Measurements from ENCODE around the gene FURIN. TPM values are rescaled to one million over a fixed set of nuclear protein-coding genes. Genes with fewer than 3 reads are reported as not detected.

FURIN gene
- polyA plus RNA-seq, 4 donors: 40.6 to 50.6 (median 44.7) TPM

- DNase-seq (ENCODE audit: low read depth in 4 of 4, low spot score in 3 of 4): no peak
These were observed 13.8 kb downstream of the FURIN start for GRCh38 chr15:90881978-90882721.

- DNase-seq (ENCODE audit: low read depth in 4 of 4, low spot score in 3 of 4): no peak
These were observed 14.6 kb downstream of the FURIN start for GRCh38 chr15:90882781-90883525.

- no peak for DNase-seq (ENCODE audit: low read depth in 4 of 4, low spot score in 3 of 4)
These were observed 15.2 kb downstream of the FURIN start for GRCh38 chr15:90883526-90883975.

GRCh38 chr15:90883976-90884718 lies 15.8 kb downstream of the FURIN start, which contains the start of gene FES:
Gene FES (plus strand): TSS chr15:90884504. CDS start chr15:90885046, 542 bp downstream.
- no peak for DNase-seq (ENCODE audit: low read depth in 4 of 4, low spot score in 3 of 4)

- no peak for DNase-seq (ENCODE audit: low read depth in 4 of 4, low spot score in 3 of 4)
These were observed 16.5 kb downstream of the FURIN start for GRCh38 chr15:90884719-90885431.

GRCh38 chr15:90885432-90886290 lies 17.3 kb downstream of the FURIN start:
- DNase-seq (ENCODE audit: low read depth in 4 of 4, low spot score in 3 of 4): no peak

- DNase-seq (ENCODE audit: low read depth in 4 of 4, low spot score in 3 of 4): no peak
These were observed 17.9 kb downstream of the FURIN start for GRCh38 chr15:90886291-90886614.

- DNase-seq (ENCODE audit: low read depth in 4 of 4, low spot score in 3 of 4): no peak
These were observed 18.7 kb downstream of the FURIN start for GRCh38 chr15:90887037-90887481.

GRCh38 chr15:90889313-90889730 lies 20.9 kb downstream of the FURIN start:
- DNase-seq (ENCODE audit: low read depth in 4 of 4, low spot score in 3 of 4): no peak

GRCh38 chr15:90889736-90890456 lies 21.5 kb downstream of the FURIN start:
- no peak for DNase-seq (ENCODE audit: low read depth in 4 of 4, low spot score in 3 of 4)

- DNase-seq (ENCODE audit: low read depth in 4 of 4, low spot score in 3 of 4): no peak
These were observed 22.5 kb downstream of the FURIN start for GRCh38 chr15:90890839-90891238.

GRCh38 chr15:90891346-90891949 lies 23.1 kb downstream of the FURIN start:
- no peak for DNase-seq (ENCODE audit: low read depth in 4 of 4, low spot score in 3 of 4)

- DNase-seq (ENCODE audit: low read depth in 4 of 4, low spot score in 3 of 4): no peak
These were observed 23.6 kb downstream of the FURIN start for GRCh38 chr15:90892023-90892422.

- no peak for DNase-seq (ENCODE audit: low read depth in 4 of 4, low spot score in 3 of 4)
These were observed 24.2 kb downstream of the FURIN start for GRCh38 chr15:90892498-90893174.

- no peak for DNase-seq (ENCODE audit: low read depth in 4 of 4, low spot score in 3 of 4)
These were observed 25.0 kb downstream of the FURIN start for GRCh38 chr15:90893175-90894090.

- DNase-seq (ENCODE audit: low read depth in 4 of 4, low spot score in 3 of 4): no peak
These were observed 27.3 kb downstream of the FURIN start for GRCh38 chr15:90895571-90896117.
